Kidney capillary endothelial cell (primary cell): ENCODE results near the gene GMPS.
"Not testable (repeated sequence)": the region's sequence is repeated elsewhere in the genome, so short reads cannot be mapped to it uniquely, and the experiment has no call there.

ENCODE experiments used
- DNase-seq: peaks from one replicate; pipeline ENCODE4 v3.0.0-alpha.2; 2018; ENCODE audit warnings: low spot score

The GMPS gene

DNA sequence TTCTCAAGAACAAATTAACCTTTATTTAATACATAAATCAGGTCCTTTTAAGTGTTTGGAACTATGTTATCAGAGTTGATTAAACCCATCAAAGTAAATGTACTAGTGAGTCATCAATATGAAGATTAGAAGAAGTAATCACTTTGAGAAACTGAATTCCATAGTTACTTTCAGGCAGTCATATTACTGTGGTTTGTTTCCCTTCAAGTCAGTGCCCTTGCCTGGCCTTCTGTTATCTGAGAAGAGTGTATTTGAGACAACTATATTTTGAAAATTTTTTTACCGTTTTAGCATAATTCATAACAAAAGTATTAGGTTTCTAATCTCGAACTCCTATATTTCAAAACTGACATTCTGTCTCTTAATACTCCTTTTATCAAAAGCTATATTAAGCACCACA, 73.6 kb downstream of the GMPS start:
- no peak for DNase-seq

DNA sequence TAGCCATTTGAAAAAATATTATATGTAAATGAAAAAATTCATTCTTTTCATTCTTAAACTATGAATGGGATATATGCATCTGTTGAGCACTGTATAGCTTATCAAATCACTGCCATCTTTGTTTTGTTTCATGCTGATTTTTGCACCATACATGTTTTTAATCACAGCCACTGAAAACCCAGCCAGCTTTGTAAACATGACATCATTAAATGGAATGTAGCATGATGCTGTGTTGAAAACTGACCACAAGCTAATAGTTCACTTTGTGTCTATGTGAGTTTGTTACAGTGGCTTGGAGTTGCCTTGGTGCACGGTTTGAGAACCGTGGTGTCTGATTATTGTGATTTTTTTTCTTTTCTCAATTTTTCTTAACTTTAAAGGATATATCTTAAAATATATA, 75.7 kb downstream of the GMPS start:
- no peak for DNase-seq

DNA sequence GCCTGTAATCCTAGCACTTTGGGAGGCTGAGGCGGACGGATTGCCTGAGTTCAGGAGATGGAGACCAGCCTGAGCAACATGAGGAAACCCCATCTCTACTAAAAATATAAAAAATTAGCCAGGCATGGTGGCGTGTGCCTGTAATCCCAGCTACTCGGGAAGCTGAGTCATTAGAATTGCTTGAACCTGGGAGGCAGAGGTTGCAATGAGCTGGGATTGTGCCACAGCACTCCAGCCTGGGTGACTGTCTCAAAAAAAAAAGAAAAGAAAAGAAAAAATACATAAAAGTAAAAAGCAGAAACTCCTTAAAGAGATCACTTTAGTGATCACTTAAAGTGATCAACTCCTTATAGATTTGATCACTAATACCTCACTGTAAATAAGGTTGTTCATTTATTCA, 78.0 kb downstream of the GMPS start:
- DNase-seq = no peak

DNA sequence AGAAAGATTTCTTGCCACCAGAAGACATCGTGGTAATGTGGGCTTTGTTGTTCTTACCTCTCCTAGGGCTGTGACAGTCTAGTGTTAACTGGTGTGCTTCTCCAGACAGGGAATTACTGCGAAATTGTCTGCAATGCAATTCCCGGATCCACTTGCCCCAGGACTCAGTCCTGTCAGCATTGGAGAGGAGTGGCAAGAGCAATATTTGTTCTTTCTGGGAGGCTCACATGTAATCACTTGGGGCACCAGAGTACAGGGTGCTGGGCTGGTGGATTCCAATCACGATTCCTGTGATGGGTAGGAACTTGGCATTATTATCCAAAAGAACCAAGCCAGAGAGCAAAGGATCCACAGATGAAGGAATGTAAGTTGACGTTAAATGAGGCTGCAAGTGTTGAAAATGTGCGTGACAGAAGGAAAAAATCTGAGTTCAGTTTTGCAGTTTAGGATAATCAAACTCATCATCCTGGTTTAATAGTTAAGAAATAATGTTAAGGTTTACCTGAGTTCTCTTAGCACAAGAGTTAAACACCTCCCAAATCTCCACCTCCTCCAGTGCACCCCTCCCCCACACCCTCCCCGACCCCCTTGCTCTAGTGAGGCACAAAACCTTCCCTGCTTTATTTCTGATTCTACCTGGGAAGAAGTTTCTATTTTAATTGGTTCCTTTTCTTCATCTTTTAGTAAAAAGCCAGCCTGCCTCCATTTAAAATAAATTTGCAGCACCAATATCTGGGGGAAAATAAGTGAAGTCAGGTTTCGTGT, 79.2 kb downstream of the GMPS start:
- DNase-seq = no peak

DNA sequence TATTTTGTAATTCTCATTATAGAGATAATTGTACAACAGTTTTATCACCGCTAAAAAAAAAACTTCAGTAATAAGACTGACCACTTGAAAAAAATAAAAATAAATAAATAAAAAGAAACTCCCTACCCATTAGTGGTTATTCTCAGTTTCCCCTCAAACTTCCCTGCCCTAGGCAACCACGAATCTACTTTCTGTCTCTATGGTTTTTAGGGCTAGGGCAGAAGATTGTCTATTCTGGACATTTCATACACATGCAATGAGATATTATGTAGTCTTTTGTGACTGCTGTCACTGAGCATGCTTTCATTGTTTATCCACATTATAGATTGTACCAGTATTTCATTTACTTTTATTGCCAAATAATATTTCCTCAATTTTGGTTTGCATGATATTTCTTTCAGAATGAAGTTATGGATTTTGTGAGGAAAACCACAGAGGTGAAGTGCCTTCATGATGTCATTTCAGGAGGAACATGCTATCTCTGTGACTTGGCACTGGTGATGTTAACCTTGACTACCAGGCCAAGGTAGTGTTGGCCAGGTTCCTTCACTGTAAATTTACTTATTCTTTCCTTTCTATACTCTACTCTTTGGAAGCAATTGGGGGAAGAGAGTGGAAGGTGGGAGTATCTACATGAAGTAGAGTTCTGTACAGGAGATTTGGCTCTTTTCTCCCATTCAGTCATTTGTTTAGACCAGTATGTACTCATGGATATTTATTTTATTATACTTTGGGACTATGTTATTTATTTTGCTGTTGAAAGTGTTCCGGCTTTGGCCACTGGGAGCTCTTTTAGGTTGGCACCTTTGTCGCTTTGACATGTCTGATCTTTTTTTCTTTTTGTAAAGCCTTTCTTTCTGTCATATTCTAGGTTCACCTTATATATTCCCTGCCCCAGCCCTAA, 86.3 kb downstream of the GMPS start:
- no peak for DNase-seq

DNA sequence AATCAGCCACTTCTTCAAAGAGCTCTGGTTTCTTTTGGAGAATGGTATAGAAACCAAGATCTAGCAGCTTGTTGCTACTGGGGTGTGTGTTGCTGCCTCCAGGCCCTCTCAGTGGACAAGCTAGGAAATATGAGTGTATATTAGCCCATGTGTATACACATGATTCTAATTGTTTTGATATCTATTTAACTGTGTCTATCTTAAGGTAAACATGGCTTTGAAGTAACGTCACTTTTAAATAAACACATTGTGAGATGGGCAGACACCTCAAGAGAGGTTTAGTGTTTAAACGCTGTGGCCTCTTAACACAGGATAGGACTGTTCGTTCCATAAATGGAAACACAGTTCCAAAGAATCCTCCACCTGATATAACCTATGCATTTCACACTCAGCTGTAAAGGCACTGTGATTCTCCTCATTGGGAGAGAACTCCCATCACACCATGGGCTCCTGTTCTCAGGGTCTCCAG, 87.0 kb downstream of the GMPS start:
- no peak for DNase-seq

DNA sequence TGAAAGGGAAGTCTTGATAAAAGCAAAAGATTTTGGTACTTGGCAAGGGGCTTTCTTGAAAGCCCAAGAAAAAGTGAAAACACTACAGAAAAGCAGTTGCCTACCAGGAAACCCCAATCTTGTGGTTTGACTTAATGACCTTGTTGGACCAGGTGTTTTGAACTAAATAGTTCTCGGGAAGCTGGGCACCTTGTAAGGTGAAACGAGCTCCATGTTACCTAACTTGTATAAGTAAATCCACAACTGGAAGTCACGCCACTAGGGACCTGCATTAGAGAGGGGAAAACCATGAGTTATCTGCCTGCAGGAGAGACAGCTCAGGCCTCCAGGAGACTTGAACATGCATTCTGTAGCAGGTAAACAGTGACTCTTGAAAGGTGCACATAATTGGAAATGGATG, 88.2 kb downstream of the GMPS start:
- DNase-seq = no peak

DNA sequence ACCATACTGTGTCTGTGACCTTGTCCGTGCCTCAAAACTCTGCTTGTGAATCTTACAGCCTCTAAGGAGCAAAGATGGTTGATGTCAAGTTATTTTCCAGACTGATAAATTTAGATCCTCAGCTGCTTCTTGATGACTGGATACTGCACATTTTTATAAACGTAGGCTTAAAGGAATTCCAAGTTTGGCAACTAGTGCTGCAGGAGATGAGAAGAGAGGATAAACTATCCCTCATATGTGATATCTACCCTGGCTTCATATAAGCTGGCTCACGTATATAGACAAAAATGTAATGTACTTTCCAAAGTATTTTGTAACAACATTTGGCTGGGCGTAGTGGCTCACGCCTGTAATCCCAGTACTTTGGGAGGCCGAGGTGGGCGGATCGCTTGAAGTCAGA, 89.6 kb downstream of the GMPS start:
- no peak for DNase-seq

DNA sequence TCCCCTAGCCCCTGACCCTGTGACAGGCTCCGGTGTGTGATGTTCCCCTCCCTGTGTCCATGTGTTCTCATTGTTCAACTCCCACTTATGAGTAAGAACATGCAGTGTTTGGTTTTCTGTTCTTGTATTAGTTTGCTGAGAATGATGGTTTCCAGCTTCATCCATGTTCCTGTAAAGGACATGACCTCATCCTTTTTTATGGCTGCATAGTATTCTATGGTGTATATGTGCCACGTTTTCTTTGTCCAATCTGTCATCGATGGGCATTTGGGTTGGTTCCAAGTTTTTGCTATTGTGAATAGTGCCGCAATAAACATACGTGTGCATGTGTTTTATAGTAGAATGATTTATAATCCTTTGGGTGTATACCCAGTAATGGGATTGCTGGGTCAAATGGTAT, 90.6 kb downstream of the GMPS start:
- not testable (repeated sequence) for DNase-seq

DNA sequence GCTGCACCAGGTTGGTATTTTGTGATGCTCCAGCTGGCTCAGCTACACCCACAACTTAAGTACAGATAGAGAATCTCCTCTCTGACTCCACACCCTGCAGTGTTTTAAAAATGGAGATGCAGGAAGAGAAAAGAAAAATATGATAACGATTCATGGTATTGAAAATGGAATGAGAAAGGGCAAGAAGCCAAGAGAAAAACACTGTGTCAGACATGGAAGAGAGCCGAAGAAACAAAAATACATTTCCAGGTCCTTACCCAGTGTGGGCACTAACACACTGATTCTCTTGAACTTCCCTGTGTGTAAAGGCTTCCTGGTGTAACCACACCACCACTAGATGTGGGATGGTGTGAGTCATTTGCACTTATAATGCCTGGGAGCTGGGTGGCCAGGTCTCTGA, 93.1 kb downstream of the GMPS start:
- DNase-seq = no peak

DNA sequence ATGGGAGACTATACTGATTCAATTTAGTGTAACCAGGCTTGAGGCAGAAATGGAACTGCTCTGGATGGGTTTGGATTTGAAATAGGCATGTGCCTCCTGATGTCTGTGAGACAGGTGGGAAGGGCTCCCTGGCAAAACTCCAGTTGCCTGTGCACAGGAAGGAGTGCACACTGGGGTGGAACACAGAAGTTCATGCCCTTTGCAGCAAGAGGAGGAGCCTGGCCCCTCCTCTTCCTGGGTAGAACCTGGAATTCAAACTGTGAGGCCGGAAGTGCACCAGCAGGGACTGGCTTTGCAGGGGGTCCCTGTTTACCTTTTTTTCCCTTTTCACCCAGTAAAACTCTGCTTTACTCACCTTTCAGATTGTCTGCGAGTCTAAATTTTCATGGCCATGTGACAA, 99.9 kb downstream of the GMPS start:
- DNase-seq = no peak

DNA sequence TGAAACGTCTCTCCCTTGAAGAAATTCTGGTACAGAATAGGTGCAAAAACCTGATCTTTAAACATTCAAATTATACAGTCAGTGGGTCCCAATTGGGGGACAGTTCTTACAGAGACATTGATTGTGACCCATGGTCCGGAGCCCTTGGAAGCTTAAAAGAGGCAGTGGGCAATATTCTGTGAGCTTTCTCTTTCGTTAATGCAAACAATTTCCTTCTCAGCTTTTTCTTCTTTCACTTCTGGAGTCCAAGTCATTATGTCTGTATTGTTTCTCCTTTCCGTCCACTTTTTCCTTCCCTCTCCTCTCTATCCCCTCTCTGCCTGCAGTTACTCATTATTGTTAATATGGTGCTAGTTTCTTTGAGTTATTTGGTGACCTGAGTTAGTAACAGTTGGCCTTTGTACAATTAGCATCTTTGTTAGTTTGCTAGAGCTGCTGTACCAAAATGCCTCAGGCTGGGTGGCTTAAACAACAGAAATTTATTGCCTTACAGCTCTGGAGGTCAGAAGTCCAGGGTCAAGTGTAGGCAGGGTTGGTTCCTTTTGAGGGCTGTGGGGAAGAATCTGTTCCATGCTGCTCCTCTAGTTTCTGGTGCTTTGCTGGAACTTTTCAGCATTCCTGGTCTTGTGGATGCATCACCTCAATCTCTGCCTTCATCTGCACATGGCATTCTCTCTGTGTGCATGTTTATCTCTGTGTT, 102.6 kb downstream of the GMPS start:
- no peak for DNase-seq

DNA sequence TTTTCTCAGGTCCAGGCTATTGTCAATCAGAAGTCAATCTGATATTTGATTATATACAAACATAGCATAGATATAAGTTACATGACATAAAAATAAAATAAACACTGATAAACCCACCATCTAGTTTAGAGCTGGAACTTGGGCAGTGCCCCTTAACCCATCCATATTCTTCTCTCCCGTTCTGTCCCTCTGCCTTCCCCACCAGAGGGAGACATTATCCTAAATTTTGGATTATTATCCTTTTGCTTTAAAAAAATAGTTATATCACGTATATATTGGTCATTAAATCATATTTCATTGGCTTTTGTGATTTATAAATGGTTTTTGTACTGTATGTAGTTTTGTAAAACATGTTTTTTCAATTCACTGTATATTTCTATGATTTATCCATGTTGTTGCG, 107.9 kb downstream of the GMPS start:
- no peak for DNase-seq

DNA sequence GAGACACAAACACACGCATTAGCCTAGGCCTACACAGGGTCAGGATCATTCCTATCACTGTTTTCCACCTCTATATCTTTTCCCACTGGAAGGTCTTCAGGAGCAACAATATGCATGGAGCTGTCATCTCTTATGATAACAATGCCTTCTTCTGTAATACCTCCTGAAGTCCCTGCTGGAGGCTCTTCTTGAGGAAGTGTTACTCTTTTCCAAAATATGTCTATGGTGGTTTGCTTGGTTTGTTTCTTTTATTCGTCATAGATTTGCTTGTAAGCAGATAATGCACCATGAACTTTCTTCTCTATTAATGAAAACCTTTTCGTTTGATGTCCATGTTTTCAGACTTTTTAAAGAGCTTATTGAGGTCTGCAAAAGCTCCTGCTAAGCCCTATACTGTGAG, 109.3 kb downstream of the GMPS start:
- no peak for DNase-seq

DNA sequence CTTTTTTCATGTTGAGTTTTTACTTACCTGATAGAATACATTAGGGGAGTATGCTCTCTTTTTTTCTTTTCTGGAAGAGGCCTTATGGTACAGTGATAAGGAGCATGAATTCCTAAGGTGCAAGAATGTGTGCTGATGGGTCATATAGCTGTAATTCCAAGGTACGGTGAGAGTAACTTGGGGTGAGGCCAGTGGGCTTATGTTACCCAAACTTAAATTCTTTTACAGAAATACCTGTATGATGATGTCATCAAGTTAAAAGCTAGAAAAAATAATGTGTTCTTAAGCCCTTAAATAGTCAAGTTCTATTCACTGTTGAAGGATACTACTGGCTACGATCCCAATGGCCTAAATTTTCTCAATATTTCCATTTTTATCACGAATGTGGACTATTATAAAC, 111.2 kb downstream of the GMPS start:
- no peak for DNase-seq

DNA sequence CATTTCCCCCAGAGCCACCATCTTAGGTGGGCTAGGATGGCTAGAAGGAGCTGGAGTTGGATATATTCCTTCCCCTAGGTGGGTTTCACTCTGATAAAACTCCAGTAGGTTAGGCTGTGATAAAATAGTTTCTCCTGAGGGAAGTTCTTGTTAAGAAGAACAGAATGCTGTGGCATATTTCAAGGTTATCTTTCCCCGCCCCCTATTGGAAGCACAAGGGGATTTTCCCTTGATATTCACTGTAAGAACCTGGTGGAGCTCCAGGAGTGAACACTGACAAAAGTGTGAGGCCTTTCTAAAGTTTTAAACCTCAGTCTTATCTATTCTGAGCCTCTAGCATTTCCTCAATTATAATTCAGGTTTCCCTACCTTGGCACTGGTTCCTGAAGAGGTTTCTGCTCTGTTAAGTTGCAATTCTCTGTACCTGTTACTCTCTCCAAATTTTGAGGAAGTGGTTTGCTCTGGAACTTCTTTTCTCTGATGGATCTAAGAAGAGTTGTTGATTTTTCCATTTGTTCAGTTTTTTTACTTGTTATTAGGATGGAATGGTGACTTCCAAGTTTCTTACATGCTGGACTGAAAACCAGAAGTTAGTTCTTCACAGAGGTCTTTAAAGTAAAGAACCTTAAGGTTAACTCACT, 113.5 kb downstream of the GMPS start:
- DNase-seq = no peak

DNA sequence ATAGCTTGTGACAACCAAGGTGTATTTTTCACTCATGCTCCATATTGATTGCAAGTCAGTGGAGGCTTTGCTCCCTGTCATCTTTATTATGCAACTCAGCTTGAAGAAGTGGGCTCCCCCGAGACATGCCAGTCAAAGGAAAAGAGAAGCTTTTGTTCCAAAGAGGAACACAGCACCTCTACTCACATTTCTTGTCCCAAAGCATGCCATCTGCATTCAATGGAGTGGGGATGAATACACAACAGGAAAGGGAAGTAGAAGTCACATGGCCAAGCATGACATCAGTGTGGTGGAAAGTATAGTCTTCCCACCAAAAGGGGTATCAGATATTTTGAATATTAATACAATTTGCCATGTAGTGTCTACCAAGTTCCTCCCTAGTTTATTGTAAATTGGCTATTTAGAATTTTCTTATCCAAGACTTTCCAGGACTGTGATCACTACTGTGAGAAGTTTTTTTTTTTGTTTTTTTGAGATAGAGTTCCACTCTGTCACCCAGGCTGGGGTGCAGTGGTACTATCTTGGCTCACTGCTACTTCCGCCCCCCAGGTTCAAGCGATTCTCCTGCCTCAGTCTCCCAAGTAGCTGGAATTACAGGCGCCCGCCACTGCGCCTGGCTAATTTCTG, 114.5 kb downstream of the GMPS start:
- no peak for DNase-seq

DNA sequence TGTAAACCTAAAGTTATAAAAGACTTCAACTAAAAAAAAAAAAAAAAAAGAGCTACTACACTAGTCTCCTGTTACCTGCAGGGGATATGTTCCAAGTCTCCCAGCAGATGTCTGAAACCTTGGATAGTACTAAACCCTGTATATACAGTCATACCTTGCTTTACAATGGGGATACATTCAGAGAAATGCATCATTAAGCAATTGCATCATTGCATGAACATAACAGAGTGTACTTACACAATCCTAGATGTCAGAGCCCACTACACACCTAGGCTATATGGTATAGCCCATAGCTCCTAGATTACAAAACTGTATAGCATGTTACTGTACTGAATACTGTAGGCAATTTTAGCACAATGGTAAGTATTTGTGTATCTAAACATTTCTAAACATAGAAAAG, 119.1 kb downstream of the GMPS start:
- no peak for DNase-seq

DNA sequence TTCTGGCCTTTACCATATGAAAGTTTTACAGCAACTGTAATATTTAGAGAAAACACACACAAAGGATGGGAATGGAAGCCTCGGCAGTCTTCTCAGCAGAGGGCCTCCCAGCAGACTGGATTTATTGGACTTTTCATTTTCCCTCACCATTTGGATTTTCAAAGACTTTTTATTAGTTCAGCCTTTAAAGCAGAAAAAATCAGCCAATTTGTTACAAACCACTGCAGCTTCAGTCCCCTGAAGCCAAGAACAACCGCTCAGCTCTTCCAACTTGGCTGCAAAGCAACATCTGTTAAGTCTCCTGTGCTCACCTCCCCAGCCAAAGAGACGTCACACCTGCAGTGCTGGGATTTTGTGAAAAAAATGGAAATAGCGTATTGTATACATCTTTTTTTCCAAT, 120.8 kb downstream of the GMPS start:
- no peak for DNase-seq

DNA sequence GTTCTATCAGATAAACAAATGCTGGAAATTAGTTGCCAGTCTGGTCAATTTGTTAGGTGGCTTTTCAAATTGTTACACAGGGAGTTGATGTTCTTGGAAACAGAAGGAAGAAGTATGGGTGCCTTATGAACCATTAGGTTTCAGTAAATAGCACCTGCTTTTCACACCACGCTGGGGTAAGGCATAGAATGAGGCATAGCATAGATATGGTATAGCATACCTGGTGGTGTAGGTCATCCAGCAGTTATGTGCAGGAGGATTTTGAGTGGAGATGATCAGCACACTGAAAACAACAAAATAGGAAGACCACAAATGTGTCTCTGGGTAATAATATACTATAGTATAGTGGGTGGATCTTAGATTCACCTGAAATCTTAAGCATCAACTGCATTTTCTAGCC, 121.4 kb downstream of the GMPS start:
- no peak for DNase-seq
